HG02870 (cell line): ENCODE measurements around the gene SND1.

Source experiments
- ATAC-seq: cut with Tn5 transposase; IDR thresholded peaks from one replicate; pipeline ENCODE4 v1.9.1; 2021; ENCODE audit warnings: mild to moderate bottlenecking, moderate library complexity; ENCODE audit not compliant: unreplicated experiment

The SND1 gene

DNA sequence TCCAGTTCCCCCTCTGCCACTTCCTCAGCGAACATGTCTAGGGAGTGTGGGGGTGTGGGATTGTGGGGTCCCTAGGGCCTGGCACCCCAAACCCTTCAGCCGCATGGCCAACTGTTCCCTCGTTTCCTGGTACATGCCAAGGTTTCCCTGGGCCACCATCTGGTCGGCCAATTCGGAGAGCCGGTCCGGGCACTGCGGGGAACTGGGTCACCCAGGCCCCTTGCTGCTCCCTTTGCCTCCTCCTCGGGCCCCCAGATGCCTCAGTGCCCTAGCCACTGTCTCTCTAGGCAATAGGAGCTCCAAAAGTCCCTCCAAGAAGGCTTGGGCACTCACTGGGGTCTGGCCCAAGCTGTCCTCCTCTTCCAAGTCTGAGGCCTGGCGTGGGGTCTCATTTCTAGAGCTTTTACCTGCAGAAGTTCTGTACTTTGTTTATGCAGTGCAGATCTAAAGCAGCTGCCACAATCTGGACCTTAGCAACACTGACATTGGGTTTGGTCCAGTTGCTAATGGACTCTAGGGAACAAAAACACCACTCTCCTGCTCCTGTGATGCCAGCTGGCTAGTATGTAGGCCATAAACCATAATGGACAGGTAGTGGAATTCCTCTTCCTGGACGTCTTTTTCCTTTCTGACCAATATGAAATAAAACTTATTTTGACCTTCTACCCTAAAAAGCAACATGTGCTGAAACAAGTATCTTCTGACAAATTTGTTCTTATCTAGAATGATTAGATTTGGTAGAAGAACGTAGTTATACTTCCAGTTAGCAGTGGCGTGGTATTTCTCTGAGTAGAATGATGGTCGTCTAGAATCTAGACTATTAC lies 206.3 kb downstream of the SND1 start:
- ATAC-seq: no peak

DNA sequence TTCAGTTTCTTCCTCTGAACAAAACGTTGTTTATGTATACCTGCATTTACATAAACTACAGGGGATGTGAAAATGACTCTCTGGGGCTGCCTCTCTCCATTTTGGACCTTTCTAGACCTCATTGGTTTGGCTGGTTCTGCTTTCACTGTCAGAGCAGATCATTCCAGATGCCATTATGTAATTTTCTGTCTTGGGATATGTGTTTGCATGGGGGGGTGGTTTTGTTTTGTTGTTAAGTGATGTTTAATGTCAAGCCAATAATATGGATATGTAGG lies 206.9 kb downstream of the SND1 start:
- peak; percentile 51 for ATAC-seq

DNA sequence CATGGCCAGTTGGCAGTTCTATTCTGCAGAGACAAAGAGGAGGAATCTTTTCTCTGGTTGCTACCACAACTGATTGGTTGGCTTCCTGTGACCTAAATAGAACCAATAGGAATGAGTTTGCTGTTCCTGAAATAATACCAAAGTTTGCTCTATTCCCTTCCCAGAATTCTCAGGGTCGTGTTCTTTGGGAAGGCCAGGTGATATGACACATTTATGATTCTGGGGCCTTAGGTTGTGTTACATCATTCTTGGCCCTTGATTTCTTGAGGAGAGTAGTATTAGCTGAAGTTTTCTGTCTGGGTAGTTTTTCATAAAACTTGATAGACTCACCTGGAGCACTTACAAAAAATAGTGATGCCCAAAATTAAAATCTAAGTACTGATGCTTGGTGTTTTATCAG lies 207.3 kb downstream of the SND1 start:
- ATAC-seq: no peak

DNA sequence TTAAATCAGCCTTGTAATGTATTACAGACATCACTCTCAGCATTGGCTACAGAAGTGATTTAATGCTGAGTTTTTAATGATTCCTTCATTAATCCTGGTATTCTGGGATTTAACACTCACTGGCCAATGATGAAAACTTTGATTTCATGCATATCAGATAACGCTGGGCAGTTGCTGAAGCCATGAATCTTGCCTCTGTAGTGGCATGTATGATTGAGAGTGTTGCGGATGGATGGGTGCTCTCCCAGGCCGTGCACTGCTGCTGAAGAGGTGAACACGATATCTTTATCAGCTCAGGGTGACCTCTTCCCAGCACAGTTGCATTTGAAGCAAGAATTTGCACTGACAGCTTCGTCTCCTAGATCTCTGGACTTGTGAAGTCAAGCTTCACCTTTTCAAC lies 210.5 kb downstream of the SND1 start:
- no peak for ATAC-seq

DNA sequence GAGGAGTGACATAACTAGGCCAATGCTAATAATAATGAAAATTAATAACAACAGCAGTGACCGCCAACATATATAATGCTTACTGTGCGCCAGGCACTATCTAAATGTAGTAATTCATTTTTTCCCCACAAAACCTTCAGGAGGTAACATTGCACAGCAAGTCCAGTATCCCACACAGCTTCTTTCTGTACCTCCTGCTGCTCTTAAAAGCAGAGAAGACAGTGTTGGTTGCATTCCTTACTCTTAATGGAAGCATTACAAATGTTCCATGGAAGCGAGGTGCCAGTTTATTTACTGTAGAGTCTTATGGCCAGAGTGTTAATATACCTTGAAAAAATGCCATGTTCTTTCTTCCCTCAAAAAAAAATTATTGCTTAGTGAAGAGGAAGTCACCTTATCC lies 211.1 kb downstream of the SND1 start:
- no peak for ATAC-seq

DNA sequence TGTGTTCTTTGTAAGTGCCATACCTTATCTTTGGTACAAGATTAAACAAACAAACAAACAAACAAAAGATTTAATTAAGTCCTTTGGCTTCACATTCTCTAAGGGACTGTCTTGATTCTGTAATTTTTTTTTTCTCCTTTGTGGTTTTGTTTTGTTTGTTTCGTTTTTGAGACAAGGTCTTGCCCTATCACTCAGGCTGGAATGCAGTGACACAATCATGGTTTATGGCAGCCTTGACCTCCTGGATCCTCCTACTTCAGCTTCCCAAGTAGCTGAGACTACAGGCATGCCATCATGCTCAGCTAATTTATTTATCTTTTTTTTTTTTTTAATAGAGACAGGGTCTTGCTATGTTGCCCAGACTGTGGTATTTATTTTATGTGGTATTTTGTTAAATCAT lies 213.5 kb downstream of the SND1 start:
- ATAC-seq: no peak

DNA sequence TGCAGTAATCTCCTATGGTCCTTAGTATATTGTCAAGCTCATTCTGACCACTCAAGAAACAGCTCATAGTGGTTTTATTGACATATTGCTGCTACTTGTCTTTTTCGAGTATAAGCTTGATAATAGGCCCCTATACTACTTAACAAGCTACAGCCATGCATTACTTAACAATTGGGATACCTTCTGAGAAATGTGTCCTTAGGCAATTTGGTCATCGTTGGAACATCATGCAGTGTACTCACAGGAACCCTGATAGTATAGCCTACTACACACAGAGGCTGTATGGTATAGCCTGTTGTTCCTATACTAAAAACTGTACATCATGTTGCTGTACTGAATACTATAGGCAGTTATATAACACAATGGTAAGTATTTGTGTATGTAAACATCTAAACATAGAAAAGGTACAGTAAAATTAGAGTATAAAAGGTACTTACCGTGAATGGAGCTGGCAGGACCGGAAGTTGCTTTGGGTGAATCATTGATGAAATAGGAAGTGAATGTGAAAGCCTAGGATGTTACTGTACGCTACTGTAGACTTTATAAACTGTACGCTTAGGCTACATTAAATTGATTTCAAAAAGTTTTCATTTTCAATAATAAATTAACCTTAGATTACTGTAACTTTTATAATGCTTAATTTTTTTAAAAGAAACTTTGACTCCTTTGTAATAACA lies 218.4 kb downstream of the SND1 start:
- ATAC-seq: peak; percentile 48

DNA sequence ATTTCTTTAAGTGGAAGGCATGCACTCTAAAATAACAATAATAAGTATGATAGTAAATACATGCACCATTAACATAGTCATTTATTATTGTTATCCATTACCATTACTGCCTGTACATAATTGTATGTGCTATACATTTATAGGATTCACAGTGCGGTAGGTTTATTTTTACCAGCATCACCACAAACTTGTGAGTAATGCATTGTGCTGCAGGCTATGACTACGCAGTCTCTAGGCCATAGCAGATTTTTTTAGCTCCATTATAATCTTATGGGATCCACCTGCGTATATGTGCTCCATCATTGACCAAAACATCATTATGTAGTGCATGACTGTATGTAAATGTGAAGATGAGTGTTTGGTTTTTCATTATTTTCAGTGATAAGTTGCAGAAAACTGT lies 219.2 kb downstream of the SND1 start:
- no peak for ATAC-seq

DNA sequence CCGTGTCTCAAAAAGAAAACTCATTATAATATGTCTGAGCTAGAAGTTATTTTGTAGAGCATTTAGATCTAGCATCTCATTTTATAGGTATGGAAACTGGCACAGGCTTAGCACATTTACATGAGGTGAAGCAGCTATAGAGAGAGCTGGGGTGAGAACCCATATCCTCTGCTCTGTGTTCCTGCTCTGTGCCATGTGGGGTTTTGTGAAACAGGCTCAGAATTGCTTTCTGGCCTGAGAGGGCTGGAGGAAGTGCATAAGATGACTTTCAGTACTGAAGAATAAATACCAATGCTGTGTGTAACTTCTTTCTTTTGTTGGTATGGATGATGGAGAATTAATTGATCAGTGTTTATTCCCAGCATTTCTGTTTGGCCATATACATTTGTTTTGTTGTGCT lies 220.1 kb downstream of the SND1 start:
- ATAC-seq: peak; percentile 43

DNA sequence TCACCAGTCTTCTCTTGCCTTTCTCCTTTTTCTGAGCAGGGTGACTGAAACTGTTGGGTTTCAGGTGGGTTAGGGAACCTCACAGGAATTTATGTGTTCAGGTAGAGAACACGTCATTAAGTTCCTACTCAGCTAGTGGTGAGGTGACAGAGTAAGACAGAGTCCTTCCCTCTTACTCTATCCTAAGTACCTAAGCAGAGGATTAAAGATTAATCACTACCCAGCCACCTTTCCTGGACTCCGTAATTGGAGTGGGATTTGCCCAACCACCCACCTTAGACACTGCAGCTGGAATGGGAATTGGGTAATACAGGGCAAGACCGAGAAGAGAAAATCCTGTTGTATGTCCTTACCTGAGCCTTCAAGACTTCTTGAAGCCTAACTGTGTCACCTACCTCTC lies 221.2 kb downstream of the SND1 start:
- no peak for ATAC-seq

DNA sequence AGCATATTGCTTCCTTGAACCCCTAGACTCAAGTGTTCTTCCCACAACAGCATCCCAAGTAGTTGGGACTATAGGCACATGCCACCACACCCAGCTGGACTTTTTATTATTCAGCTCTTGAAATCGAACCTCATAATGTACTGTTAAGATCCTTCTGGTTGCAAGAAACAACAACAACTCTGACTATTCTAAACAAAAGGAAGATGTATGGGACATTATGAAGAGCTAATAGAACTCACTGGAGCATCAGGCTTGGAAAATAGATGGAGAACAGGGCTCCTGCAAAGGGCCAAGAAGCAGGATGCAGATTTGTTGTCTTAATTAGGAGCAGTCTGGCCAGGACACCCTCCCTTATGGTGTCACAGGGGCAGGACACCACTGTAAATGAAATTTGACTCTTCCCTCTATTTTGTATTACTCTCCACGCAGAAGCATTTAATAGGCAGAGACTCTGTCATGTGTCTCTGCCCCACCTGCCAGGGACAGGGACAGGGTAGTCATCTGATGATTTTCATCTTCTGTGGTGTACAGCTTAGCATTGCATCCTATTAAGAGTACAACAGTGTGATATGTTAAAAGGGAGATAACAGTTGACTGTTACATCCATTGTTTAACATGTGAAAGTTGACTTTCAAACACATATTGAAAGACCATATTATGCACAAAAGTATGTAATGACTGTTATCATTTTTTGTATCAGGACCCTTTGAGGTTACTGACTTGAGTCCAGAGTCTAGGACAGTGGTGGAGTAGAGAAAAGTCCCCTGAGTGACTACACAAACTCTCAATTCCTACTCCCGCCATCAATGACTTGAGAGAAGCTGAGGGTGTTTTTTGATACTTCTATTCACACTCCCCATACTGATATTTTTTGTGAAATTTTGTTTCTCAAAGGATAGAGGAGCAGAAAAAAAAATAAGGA lies 222.0 kb downstream of the SND1 start:
- ATAC-seq: peak; percentile 55

DNA sequence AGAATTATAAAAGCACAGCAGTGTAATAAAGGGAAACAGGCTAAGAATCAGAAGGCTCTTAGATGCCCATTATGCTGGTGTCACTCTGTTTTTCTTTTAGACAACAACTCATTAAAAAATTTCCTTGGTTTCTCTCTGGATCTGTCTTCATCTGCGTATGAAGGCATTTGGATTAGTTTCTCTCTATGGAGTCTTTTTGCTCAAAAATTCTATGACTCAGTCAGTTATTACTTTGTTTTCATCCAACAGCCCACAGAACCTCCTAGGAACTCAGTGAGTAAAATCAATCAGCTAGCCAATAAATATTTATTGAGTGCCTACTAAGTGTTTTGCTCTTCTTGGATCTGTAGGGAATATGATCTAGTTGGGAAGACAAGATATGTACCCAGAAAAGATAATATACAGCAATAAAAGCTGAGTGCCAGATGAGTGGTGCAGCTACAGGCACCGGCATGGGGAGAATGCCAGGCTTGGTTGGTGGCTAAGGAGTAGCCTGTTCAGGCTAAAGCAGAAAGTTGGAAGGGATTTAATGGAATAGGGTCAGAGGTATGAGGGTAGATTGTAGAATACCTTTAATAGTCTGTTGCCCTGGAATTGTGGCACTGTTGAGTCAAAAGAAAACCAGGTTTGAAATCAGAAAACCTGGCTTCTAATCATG lies 223.1 kb downstream of the SND1 start:
- no peak for ATAC-seq

DNA sequence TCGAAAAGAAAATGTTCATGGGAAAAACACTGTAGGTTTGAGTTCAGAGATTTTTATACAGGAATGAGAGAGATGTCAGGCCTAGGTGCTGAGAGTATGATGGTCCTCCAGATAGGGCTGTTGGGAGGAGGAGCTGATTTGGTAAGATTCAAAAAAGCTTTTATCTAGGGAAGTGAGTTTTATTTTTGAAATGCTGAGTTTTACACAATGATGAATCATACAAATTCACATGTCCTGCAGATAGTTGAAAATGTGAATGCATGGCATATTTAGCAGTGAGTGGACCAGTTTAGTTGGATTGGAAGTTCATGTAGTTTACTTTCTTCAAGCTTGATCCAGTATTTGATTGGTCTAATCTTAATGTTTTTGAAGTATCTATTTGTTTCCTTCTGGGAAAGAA lies 224.4 kb downstream of the SND1 start:
- ATAC-seq: no peak

DNA sequence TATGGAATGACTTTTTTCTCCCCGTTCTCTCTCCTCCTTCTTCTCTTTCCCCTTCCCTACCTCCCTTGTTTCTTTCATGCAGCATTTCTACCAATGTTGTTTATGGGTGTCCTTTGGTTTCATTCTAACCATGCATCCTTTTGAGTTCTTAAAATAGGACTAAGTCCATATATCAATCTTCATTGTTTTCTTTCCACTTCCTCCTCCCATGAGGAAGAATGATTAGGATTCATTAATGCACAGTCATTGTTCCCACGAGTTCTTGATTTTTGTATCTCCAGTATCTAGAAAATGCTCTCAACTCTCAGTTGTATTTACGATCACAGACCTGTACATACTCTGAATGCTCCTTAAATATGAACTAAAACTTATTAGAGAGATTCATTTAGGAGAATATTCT lies 226.0 kb downstream of the SND1 start:
- no peak for ATAC-seq

DNA sequence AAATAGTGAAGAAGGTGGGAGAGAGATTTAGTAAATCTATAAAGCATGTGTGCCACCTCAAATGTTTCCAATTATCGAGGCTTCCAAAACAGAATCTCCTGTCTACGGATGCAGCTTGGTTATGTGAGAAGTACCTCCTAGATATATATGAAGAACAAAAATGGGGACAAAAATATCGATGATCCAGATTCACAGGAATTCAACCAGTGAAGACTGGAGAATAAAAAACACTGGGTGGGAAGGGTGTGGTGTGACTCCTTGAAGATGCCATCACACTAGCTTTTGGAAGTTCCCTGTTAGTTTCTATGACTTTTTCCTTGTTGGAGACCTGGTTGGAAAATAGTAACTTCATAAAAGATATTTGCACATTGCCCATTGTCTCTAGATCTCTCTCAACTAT lies 226.8 kb downstream of the SND1 start:
- ATAC-seq: no peak

DNA sequence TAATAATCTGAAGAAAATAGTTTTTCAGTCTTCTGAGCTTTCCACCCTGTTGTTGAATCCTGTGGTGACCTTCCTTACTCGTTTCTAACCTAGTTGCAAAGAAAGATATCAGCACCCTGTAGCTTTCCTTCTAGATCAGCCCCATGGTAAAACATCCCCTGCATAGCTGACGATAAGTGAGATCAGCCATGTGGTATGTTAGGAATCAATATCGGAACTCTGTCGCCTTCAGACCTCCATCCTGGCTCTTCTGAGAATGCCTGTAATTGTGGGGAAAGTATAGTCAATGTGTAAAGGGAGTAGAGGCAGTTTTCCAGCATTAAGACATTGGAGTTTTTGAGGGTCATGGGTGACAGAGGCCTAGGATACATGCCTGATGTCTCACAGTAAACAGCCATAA lies 227.4 kb downstream of the SND1 start:
- ATAC-seq: no peak

DNA sequence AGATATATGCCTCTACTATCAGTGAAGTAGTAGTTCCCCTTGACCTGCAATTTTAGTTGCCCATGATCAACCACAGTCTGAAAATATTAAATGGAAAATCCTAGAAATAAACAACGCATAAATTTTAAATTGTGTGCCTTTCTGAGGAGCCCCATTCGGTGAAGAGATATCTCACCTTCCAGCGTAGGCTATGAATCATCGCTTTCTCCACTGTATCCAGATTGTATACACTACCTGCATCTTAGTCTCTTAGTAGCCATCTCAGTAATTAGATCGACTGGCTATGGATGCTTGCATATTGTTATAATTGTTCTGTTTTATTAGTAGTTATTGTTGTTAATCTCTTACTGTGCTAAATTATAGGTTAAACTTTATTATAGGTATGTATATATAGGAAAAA lies 227.9 kb downstream of the SND1 start:
- ATAC-seq: no peak

DNA sequence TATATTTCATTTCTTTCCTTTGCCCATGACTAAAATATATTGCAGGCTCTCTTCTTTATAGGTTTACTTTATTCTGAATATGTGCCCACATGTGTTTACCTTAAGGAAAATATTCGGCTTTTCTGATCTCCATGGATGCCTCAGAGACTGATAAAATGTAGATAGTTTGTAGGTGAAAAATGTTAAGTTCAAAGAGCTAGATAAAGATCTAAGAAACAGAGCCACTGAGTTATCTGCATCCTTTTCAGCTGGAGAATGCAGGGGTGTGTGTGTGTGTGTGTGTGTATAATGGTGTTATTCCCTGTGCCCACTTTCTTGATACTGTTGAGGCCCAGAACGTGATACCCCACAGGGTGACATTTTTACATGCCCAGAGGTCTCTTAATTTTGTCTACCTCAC lies 228.5 kb downstream of the SND1 start:
- ATAC-seq: no peak

DNA sequence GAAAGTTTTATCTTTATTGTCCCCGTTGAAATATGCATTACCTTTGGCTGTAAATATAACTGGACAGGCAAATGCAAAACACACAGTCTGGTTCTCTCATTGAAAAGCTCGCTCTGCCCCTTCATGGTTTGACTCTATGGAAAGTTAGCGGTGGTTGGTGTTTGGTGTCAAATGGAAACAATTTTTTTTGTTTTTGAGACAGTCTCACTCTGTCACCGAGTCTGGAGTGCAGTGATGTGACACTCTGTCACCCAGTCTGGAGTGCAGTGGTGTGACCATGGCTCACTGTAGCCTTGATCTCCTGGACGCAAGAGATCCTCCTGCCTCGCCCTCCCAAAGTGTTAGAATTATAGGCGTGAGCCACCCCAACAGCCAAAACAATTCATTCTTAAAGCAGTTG lies 229.6 kb downstream of the SND1 start:
- ATAC-seq: peak; percentile 56

DNA sequence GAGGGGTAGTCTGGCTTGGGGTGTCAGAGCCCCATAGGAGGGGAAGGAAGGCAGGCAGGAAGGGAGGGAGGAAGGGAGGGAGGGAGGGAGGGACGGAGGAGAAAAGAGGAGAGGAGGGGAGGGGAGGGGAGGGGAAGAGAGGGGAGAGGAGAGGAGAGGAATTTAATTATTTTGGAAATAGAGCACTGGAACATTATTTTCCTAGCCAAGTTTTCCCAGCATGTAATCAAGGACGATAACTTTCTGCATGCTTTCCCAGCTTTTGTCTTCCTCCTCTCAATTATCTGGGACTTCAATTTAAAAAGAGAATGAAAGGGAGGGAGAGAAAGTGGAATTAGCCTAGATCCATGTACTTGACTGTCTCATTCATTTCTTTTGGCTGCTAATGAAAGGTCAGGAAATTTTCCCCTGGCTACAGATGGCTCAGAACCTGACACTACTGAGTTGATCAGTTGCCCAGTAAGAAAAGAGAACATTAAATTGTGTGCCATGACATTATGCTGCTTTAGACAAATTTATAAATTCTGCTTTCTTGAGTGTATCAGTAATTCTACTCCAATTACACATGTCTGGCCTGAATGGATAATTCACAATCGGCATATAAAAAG lies 230.4 kb downstream of the SND1 start:
- ATAC-seq: no peak

DNA sequence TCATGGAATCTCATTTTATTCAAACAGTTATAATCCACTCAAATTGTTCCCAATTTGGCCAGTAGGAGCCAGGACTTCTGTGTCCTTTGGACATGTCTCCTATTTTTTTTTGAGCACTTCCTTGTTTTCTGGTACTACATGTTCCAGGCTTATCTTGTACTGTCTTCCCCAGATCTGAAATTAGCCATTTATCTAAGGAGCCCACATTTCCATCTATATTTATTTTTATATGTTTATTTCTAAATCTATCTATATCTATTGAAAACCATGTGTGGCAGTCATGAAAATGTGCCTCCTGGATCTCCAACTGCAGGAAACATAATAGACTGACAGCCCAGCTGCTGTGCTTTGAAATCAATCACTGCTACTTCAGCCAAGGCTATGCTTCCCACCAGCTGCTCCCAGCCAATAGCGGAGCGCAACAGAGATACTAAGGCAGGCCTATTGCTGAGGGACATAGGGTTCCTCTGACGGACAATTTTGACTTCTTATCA lies 232.1 kb downstream of the SND1 start:
- no peak for ATAC-seq
